Motor neuron (in vitro differentiated cells): ENCODE data around the gene G2E3. TPM values are rescaled to one million over a fixed set of nuclear protein-coding genes. Genes with fewer than 3 reads are reported as not detected.
"Not testable (repeated sequence)": the region's sequence is repeated elsewhere in the genome, so short reads cannot be mapped to it uniquely, and the experiment has no call there.

Source experiments
- ATAC-seq, 8 experiments: fragments of 200-7000 bp; cut with Tn5 transposase; replicated peaks in 6 of 8; 2 replicates each; pipeline ENCODE4 v1.8.0; 2021; ENCODE audit warnings: mild to moderate bottlenecking in 8 of 8, moderate library complexity in 8 of 8
- H3K27ac ChIP-seq, 2 donors: fragments of 250-450 bp; sonication (Bioruptor Pico); 2 replicates each; pipeline ENCODE4 v1.9.0; 2021; ENCODE audit warnings: antibody characterized with exemption in 2 of 2, mild to moderate bottlenecking in 2 of 2, moderate library complexity in 1 of 2
- H3K4me1 ChIP-seq, 2 donors: fragments of 250-450 bp; sonication (Bioruptor Pico); replicated peaks in 1 of 2; 2 replicates each; pipeline ENCODE4 v1.6.1; 2021; ENCODE audit warnings: antibody characterized with exemption in 2 of 2, mild to moderate bottlenecking in 2 of 2, moderate library complexity in 1 of 2
- H3K4me3 ChIP-seq, 5 donors: fragments of 250-450 bp; sonication (Bioruptor Pico); 2 replicates each; pipeline ENCODE4 v1.9.0; 2021; ENCODE audit warnings: antibody characterized with exemption in 5 of 5, mild to moderate bottlenecking in 5 of 5, moderate library complexity in 4 of 5
- WGBS, 10 experiments: fragments of 450-650 bp; shearing (Covaris generic); methylation state at CpG; one replicate each; pipeline ENCODE4 v1.0.0; 2022; 5-methylcytosine and 5-hydroxymethylcytosine counted together
- in situ Hi-C, 9 experiments: fragments of 400-800 bp; cut with MboI; loops; one replicate each; pipeline ENCODE4 v1.15.0; 2021; ENCODE audit warnings: low sequenced_read_pairs in 9 of 9, low pct_unique_long_range_greater_than_20kb in 2 of 9; ENCODE audit not compliant: unreplicated experiment in 9 of 9
- total RNA-seq, 8 experiments: library from RNA; unstranded; fragments of 300-600 nt; gene quantifications; 2 replicates each; pipeline versions ENCODE4 v1.2.3 to v1.2.4, GENCODE V29; 2022

Gene G2E3
- total RNA-seq, 8 experiments from 2014 or later: 6.8 to 25.9 (median 20.7) TPM

DNA sequence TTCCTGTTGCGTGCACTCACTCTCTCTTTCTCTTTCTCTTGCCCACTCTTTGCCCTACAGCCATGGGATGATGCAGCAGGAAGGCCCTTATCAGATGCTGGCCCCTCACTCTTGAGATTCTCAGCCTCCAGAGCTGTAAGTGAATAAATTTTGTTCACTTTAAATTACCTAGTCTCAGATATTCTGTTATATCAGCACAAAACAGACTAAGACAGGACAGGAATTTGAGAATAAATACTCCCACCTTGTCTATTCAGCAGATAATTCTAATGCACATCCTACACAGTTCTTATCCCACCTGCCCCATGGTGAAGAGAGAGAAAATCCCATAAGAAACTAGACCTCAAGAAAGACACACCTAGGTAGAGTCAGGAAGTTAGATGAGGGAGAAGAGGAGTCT, 25.8 kb upstream of the G2E3 start:
- ATAC-seq: no peak
- in situ Hi-C loops: no loop called here
- Histone ChIP-seq H3K27ac (no peak overlapping the region), H3K4me1 (no peaks in the 10 kb centered on the region), H3K4me3 (no peak overlapping the region)
- WGBS, 10 experiments: 100% methylated on average over 1 of the region's 1 CpG; no CpG with 5 or more reads in 6 of the 10 experiments

DNA sequence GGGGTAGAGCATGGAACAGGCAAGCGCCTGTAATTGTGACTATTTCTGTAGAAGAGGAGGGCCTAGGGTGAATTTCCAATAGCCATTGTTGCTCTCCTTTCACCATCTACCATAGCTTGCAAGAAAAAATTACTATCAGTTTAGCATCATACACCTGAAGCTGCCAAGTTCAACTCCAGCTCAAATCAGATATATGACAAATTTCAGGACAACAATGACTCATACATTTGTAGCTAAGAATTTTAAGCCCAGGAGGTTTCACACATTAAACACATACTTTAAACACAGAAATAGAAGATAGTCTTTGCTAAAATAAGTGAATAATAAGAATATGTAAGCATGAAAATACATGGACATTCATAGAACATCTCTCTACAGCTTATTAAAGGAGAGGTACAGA, 17.6 kb upstream of the G2E3 start:
- in situ Hi-C loops: no loop called here
- 60 to 100% (median 100%) methylated on average over 1 of the region's 1 CpG; no CpG with 5 or more reads in 3 of the 10 experiments for WGBS, 10 experiments
- Histone ChIP-seq H3K4me1 (no peaks in the 10 kb centered on the region), H3K27ac (no peak overlapping the region), H3K4me3 (no peak overlapping the region)
- ATAC-seq: no peak

GRCh38 chr14:30546735-30547134, 12.2 kb upstream of the G2E3 start:
- in situ Hi-C loops: not testable (repeated sequence)

DNA sequence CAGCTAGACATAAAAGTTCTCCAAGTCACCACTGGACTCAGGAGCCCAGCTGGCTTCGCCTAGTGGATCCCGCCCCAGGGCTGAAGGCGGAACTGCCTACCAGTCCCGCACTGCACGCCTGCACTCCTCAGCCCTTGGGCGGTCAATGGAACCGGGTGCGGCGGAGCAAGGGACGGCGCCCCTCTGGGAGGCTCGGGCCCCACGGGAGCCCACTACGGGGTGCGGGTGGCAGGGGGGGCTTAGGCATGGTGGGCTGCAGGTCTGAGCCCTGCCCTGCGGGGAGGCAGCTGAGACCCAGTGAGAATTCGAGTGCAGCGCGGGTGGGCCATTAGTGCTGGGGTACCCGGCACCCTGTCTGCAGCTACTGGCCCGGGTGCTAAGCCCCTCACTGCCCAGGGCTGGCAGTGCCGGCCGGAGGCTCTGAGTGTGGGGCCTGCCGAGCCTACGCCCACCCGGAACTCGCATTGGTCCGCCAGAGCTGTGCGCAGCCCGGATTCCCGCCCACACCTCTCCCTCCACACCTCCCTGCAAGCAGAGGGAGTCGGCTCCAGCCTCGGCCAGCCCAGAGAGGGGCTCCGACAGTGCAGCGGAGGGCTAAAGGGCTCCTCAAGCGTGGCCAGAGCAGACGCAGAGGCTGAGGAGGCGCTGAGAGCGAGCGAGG, 11.4 kb upstream of the G2E3 start:
- no peak overlapping the region for H3K27ac ChIP-seq
- no peak overlapping the region for H3K4me3 ChIP-seq
- no peak for ATAC-seq
- 49 to 95% (median 82%) methylated on average over 2 to 7 of the region's 40 CpGs; no CpG with 5 or more reads in 6 of the 10 experiments for WGBS, 10 experiments
- no peaks in the 10 kb centered on the region for H3K4me1 ChIP-seq
- in situ Hi-C loops: no loop called here

More at GRCh38 chr14:30546735-30547134, 12.2 kb upstream of the G2E3 start:
- not testable (repeated sequence) for H3K4me3 ChIP-seq, ATAC-seq, H3K27ac ChIP-seq, H3K4me1 ChIP-seq
- 41 to 100% (median 85%) methylated on average over 2 to 4 of the region's 4 CpGs; no CpG with 5 or more reads in 4 of the 10 experiments for WGBS, 10 experiments

- Histone ChIP-seq H3K27ac (no peak overlapping the region), H3K4me3 (no peak overlapping the region), H3K4me1 (no peaks in the 10 kb centered on the region)
- in situ Hi-C loops: no loop called here
- ATAC-seq: no peak
These were observed 8.6 kb upstream of the G2E3 start for GRCh38 chr14:30550335-30550734.

DNA sequence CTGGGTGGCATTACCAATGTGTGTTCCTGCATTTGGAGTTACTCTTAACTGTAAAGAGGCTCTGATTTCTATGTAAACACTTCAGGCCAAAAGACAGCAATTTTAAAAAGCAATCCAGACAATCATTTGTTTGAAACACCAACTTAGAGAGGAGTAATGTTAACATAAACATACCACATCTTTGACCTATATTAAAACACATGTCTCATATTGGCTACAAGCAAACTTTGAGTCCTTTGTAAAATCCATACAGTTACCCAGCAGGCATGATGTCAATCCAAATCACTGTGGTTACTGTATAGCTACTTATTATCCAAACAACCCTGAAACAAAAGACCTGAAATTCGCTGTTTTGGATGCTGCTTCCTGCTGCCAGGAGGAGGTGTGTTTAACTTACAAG, 7.5 kb upstream of the G2E3 start:
- Histone ChIP-seq H3K27ac (no peak overlapping the region), H3K4me1 (no peaks in the 10 kb centered on the region), H3K4me3 (no peak overlapping the region)
- in situ Hi-C loops: no loop called here
- WGBS, 10 experiments: 38 to 100% (median 67%) methylated on average over 1 of the region's 1 CpG; no CpG with 5 or more reads in 2 of the 10 experiments
- ATAC-seq: no peak

DNA sequence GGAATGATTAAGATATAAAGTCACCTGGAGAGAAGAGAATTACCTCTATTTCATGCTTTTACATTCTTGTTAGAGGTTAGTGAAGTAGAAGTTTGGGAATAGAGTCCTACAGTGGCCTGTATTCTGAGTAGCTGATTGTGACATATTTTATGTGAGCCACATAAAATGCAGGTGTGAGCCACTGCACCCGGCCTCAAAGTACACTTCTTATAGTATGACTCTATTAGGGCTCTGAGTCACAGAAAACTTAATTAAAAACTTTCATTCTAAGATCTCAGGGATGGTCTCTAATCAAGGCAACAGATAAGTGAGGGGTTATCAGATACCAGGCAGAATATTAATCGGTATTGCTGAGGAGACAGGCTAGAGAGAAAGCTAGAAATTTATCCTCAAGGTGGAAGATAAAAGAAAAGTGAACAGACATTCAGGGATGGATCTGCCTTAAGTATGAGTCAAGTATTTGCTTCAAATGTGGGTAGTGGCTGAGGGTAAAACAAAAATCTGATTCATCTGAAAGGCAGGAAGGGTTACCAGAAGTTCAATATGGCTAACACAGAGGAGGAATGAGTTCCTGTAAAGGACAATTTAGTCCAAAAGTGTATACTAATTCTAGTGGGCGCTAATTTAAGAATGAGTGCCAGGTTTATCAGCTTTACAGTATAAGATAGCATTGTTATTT, 5.5 kb upstream of the G2E3 start:
- 42 to 100% (median 81%) methylated on average over 1 to 3 of the region's 3 CpGs; no CpG with 5 or more reads in 1 of the 10 experiments for WGBS, 10 experiments
- in situ Hi-C loops: no loop called here
- no peak overlapping the region for H3K27ac ChIP-seq
- peak in 2 of 8 experiments; percentile 39 to 75 for ATAC-seq
- H3K4me3 ChIP-seq: no peak overlapping the region
- H3K4me1 ChIP-seq: peaks cover 0 to 2% of the 10 kb centered on the region in 2 donors

DNA sequence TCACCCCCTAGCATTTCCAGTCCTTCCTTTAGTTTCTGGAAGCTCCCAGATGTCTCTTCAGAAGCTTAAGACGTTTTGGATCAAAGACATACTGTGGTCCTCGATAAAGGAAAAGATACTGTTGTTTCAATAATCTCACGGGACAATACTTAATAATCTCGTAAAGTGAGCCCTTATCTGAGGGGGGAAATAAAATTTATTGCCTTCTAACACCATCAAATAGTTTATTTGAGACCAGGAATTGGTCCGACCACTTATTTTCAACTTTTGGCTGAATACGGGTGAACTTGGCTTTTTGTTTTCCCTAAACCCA, 640 bp upstream of the G2E3 start:
- peak overlapping the region; percentile 62 to 91 (median 70) for H3K4me3 ChIP-seq
- in situ Hi-C loops: no loop called here
- H3K27ac ChIP-seq: no peak overlapping the region
- no peak for ATAC-seq
- peaks cover 5 to 15% of the 10 kb centered on the region in 2 donors for H3K4me1 ChIP-seq
- WGBS, 10 experiments: 10 to 89% (median 60%) methylated on average over 1 to 6 of the region's 6 CpGs; no CpG with 5 or more reads in 1 of the 10 experiments

DNA sequence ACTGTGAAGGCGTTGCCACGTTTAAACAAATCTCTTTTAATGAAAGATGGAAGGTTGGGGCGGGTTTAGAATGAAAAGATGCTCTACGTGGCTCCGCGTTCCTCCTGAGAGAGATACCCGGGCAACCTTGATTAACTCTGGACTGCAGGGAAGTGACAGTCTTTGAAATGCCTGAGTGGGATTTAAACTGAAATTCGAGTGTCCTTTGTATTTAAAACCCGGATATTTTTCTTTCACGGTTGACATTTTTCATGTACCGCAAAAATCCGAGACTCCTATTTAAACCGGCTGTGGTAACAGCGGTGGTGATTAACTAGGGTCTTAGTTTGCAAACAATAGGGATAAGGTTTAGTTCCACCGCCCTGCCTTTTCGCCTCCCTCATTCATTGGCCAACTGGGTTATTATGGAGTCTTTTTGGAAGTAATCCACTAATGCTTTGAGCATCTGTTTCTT, 707 bp downstream of the G2E3 start:
- ATAC-seq: peak in 7 of 8 experiments; percentile 4 to 42 (median 21)
- Histone ChIP-seq H3K27ac (peak overlapping the region; percentile 51 to 86), H3K4me3 (peak overlapping the region; percentile 62 to 91 (median 70)), H3K4me1 (peaks cover 5 to 15% of the 10 kb centered on the region in 2 donors)
- 0 to 3% (median 1%) methylated on average over 6 to 16 of the region's 16 CpGs for WGBS, 10 experiments
- in situ Hi-C loops: no loop called here

DNA sequence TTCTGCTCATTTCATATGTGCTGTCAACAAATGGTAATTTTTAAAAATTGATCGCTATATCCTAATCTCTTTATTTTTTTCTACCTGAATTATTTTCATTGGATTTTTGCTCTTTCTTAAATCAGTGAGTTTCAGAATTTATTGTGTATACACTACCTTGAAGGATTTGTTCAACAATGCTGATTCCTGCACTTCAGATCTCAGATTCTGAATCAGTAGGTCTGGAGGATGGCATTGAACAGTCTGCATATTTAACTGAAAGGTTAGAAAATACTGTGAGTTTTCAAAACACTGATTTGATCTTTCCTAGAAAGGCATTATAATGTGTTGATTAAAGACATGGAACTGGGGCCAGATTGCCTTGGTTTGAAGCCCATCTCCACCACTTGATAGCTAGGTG, 1.6 kb downstream of the G2E3 start:
- Histone ChIP-seq H3K4me3 (peak overlapping the region; percentile 62 to 91 (median 70)), H3K4me1 (peaks cover 5 to 15% of the 10 kb centered on the region in 2 donors), H3K27ac (no peak overlapping the region)
- in situ Hi-C loops: no loop called here
- no peak for ATAC-seq
- 29 to 100% (median 75%) methylated on average over 1 of the region's 1 CpG; no CpG with 5 or more reads in 1 of the 10 experiments for WGBS, 10 experiments

- Histone ChIP-seq H3K27ac (no peak overlapping the region), H3K4me1 (peaks cover 5 to 12% of the 10 kb centered on the region in 2 donors), H3K4me3 (no peak overlapping the region)
- no peak for ATAC-seq
- in situ Hi-C loops: no loop called here
- 67 to 100% (median 100%) methylated on average over 1 to 2 of the region's 2 CpGs; no CpG with 5 or more reads in 3 of the 10 experiments for WGBS, 10 experiments
These were observed 5.4 kb downstream of the G2E3 start for GRCh38 chr14:30564235-30564867.

DNA sequence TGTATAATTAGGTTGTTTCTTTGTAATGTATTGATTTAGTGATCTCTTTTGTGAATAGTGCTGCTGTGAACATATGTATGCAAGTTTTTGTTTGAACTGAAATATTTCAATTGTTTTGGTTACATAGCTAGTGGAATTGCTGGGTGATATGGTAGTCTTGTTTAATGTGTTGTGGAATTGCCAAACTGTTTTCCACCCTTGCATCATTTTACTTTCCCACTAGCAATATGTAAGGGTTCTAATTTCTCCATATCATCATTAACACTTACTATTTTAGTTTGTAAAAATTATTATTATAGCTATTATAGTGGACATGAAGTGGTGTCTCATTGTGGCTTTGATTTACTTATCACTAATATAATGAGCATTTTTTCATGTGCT, 5.9 kb downstream of the G2E3 start:
- Histone ChIP-seq H3K4me1 (peaks cover 5 to 12% of the 10 kb centered on the region in 2 donors), H3K27ac (no peak overlapping the region), H3K4me3 (no peak overlapping the region)
- in situ Hi-C loops: no loop called here
- no peak for ATAC-seq

DNA sequence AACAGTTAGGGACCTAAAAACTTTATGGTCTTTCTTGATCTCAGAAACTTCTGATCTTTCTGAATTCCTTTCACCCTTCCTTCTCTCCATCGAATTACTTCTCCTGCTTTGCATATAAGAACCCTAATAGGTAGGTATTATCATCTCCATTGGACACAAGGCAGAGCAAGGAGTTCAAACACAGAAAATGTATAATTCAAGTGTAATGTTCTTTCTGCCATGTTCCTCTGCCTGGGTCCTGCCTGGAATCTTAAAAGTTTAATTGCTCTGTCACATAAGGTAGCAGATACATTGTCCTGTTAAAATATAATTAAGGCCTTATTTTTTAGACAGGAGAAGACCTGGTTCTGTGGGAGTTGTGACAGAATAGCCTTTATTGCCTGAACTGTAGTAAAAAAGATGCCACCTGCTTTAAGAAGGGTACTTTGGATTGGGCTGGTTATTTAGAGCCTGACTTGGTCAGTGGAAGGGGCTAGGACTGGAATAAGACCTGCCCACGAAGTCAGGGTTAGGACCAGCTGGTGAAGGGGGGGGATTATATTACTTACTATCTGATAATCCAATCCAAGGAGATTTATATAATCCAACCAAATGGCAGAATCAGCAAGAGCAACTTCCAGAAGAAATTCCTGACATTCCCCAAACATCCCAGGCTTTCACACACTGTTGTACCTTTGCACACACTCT, 10.4 kb downstream of the G2E3 start:
- no peaks in the 10 kb centered on the region for H3K4me1 ChIP-seq
- WGBS, 10 experiments: 47 to 93% (median 73%) methylated on average over 1 to 2 of the region's 2 CpGs; no CpG with 5 or more reads in 1 of the 10 experiments
- in situ Hi-C loops: no loop called here
- ATAC-seq: peak in 1 of 8 experiments; percentile 45
- H3K4me3 ChIP-seq: no peak overlapping the region
- no peak overlapping the region for H3K27ac ChIP-seq
